GM10847 (cell line): Measurements from ENCODE around the gene IL17REL.

ENCODE experiments used
- POLR2A ChIP-seq: IDR thresholded peaks from 2 replicates; pipeline ENCODE4 v1.6.1; 2011; ENCODE audit not compliant: insufficient read length; ENCODE audit errors: extremely low read depth

Gene IL17REL

GRCh38 chr22:50034126-50035081, 21.8 kb upstream of the IL17REL start:
- no peak for TF ChIP-seq POLR2A

DNA sequence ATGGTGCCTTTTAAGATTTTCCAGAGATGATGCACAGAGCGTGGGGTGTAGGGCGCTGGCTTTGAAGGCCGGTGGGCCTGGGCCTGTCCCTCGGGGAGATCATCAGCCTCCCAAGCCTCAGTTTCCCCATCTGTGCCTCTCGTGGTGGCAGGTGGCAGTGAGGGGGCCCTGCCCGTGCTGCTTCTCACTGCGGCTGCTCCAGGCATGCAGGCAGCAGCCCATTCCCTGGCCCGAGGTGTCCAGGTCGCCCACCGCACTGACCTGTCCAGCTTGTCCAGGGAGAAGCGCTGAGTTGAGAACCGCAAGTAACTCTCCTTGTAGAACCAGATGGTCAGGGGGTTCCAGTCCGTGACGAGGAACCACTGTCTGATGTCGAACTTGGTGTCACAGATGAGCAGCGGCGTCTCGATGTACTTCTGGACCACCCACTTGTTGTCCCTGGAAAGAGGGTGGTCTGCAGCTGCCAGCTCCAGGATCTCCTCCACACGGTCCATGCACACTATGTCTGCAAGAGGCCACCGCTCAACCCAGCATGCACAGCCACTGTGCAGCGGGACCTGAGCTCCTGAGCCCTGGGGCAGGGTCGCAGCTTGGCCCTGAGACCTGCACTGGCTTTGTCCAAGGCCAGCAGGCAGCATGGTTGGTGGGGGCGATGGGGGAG, 20.5 kb upstream of the IL17REL start:
- no peak for TF ChIP-seq POLR2A

DNA sequence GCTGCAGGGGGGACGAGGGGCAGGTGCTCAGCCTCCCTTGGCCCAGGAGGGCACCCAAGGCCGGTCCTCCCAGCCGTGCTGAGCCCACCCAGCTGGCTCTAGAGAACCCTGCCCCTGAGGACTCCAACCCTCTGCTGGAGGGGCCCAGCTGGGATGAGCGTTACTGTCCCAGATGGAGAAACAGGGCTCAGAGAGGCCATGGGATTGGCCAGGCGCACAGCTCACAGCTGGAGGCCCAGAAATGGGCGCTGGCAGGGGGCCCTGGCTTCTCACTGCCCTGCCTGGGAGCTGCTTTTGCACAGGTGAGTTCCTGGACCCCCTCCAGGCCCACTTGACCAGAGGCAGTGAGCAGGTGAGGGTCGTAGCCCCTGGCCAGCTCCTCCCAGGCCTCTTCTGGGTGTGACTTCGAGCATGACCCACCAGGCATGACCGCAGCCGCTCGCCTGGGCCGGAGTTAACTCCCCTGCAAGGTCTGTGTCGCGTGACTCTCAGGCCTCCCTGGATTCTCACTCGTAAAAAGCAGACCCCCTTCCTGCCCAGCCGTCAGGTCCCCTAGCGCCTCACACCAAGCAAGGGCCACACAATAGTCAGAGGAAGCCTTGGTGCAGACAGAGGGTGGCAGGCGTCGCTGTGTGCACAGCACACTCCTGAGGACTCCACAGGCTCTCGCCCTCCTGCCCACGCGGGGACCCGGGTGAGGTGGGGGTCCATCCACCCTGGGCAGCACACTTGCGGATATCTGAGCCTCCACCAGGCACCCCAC, 19.7 kb upstream of the IL17REL start:
- no peak for TF ChIP-seq POLR2A

- no peak for TF ChIP-seq POLR2A
Observed at GRCh38 chr22:50031189-50032091, 18.9 kb upstream of the IL17REL start.

DNA sequence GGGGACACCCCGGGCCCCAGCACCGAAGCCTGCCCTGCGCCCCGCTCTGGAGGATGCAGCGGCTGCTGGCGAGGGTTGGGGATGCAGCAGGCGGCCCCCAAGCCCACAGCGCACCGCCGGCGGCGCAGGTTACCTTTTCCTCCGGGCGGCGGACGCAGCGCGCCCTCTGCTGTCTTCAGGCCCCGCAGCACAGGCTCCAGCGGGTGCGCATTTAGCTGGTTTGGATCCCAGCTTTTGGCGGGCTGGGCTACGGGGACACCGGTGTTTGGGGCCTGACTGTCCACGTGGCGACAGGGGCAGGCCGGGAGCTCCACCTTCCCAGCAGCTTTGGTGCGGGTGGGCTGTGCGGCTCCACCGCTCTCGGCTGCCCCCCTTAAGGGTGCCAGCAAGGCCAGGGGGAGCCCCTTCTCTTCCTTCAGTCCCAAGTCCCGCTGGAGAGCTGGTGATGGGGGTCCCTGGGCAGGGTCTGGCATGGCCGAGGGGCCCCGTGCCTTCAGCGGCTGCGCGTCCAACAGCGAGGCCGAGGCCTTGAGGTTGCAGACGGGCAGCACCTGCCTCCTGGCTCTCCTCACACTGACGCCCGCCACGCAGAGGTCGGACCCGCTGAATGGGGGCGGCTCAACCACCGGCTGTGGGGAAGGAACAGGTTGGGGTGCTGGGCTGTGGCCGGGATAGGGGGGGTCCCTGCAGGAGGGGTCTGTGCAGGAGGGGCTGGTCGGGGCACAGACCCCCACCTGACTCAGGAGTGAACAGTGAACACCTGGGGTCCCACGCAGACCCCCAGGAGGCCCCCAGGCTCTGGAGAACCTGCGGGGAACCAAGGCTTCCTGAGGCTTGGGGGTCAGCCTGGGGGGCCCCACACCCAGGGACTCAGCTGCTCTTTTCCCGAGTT, 18.0 kb upstream of the IL17REL start:
- TF ChIP-seq POLR2A = no peak

GRCh38 chr22:50027639-50028537, 15.3 kb upstream of the IL17REL start:
- no peak for TF ChIP-seq POLR2A

DNA sequence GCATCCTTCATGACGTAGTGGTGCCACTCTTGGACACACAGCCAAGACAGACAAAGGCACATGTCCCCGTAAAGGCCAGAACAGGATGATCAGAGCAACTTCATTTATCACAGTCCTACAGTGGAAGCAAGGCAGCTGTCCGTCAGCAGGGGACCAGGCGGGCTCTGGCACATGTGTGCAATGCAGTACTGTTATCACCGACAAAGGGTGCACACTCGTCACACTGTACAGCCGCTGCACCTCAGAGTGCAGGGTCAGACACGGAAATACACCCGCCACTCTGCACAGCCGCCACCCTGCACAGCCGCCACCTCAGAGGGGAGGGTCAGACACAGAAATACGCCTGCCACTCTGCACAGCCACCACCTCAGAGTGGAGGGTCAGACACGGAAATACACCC, 13.4 kb upstream of the IL17REL start:
- TF ChIP-seq POLR2A = no peak

GRCh38 chr22:50022171-50022819, 9.7 kb upstream of the IL17REL start:
- TF ChIP-seq POLR2A = no peak

DNA sequence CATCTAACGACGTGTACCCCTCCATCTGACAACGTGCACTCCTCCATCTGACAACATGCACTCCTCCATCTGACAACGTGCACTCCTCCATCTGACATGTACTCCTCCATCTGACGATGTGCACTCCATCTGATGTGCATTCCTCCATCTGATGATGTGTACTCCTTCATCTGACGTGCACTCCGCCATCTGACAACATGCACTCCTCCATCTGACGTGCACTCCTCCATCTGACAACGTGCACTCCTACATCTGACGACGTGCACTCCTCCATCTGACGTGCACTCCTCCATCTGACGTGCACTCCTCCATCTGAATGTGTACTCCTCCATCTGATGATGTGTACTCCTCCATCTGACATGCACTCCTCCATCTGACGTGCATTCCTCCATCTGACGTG, 8.0 kb upstream of the IL17REL start:
- no peak for TF ChIP-seq POLR2A

DNA sequence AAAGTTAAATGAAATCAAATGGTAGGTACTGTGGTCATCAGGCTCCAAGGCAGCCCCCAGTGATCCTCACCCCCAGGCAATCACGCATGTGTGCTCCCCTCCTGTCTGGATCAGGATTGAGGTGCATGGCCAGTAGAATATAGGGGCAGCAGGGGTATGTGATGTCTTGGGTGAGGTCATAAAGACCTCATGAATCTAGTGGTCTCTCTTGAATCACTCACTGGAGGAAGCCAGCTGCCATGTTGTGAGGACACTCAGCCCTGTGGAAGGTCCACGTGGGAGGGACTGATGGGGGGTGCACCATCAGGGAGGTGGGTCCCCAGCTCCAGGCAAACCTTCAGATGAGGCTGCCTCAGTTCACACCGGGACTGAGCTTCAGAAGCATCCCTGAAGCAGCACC, 6.8 kb upstream of the IL17REL start:
- no peak for TF ChIP-seq POLR2A

DNA sequence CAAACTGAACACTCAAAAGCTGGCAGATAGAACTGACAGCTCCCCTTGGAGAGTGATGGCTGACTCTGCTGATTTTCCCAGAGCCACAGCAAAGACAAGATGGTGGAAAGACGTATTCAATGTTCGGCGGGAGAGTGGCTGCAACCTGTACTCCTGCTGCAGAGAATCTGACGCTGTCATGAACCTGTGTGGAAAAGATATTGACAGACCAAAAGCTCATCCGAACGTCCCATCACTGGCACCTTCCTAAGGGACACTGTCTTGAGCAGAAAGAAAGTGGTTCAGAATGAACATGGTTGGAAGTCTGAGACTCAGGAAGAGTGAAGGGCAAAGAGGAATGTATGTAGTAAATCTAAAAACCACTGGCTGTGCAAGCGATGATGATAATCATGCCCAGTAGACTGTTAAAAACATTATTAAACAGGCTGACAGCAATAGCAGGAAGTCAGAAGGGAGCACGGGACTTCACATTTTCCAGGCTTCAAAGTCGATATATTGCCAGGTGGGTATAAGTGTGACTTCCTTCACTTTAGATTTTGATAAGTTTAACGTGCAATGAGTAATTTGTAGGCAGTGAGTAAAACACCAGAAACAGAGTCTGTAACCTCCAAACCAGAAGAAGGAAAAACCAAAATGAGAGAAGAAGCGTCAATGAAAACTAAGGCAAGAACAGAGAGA, 6.2 kb upstream of the IL17REL start:
- no peak for TF ChIP-seq POLR2A
